ENCODE results near the gene RPS6KL1.
A peak's percentile ranks its signal among the peaks of the same experiment; 100 is the strongest.
"Not testable (repeated sequence)": the region's sequence is repeated elsewhere in the genome, so short reads cannot be mapped to it uniquely, and the experiment has no call there.

RPS6KL1 gene

GRCh38 chr14:74934476-74935359, 11.7 kb upstream of the RPS6KL1 start:
- DNase-seq (ENCODE audit: low spot score), result no peak

DNA sequence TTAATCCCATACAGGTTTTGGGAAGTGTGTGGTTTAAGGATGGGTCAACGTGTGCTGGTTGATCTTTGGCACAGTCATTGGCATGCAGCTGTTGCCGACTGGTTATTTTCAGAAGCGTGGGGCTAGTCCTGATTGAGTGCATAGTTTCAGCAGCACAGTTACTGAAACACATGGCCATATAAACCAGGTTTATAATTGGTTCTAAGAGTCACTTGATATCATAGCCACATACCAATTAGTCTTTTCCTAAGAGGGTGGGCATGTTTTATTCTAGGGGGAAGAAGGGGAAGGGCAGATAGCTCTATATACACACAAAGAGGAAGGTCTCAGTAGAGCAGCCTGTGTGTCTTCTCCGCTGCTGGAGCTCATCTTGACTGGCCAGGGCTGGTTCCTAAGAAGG, 11.0 kb upstream of the RPS6KL1 start:
- no peak for DNase-seq (ENCODE audit: low spot score)

- not testable (repeated sequence) for DNase-seq (ENCODE audit: low spot score)
These were observed 9.9 kb upstream of the RPS6KL1 start for GRCh38 chr14:74932936-74933335.

DNA sequence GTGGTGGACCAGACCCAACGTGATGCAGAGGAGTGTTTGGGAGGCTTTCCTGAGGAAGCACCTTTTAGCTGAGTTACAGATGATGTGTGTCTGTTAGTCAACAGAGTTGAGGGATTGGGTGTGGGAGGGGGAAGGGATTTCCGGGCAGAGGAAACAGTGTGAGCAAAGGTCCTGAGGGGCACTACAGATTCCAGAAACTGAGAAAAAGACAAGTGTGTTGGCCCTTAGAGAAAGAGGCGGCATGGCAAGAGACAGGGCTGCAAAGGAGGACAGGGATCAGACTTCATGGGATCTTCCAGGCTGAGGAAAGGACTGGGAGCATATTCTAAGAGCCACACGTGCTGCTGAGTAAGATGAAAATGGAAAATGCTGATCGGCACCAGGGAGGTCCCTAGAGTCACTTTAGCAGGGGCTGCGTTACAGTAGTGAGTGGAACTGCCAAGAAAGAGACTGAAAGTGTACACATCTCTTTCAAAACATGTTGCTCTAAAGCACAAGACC, 9.4 kb upstream of the RPS6KL1 start:
- DNase-seq (ENCODE audit: low spot score), result no peak

DNA sequence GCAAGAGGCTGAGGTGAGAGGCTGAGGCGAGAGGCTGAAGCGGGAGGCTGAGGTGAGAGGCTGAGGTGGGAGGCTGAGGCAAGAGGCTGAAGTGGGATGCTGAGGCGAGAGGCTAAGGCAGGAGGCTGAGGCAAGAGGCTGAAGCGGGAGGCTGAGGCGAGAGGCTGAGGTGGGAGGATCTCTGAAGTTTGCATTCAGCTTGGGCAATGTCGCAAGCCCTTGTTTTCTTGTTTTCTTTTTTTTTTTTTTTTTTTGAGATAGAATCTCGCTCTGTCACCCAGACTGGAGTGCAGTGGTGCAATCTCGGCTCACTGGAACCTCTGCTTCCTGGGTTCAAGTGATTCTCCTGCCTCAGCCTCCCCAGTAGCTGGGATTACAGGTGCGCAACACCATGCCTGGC, 8.7 kb upstream of the RPS6KL1 start:
- DNase-seq (ENCODE audit: low spot score), result not testable (repeated sequence)

DNA sequence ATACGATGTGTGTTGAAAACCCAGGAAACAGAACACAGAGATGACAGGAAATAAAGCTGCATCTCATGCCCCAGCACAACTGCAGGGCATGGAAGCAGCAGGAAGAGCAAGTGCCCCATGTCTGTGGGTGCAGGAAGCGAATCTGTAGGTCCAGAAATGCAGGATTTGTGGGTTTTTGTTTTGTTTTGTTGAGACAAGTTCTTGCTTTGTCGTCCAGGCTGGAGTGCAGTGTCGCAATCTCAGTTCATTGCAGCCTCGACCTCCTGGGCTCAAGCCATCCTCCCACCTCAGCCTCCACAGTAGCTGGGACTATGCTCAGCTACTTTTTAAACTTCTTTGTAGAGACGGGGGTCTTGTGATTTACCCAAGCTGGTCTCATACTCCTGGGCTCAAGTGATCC, 6.2 kb upstream of the RPS6KL1 start:
- no peak for DNase-seq (ENCODE audit: low spot score)

DNA sequence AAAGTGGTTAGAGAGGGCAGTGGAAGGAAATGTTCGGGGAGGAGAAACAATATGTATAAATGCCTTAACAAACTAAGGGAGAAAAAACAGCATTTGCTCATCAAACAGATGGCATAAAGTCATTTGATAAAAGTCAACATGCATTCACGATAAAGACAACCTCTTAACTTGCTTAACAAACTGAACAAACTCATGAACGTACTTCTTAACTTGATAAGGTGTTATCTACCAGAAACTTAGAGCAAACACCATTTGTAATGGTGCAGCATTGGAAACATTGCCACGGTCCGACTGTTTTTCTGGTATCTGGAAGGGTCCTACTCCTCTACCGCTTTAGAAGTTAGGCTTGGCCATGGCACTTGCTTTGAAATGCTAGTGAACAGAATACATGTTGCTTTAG, 4.2 kb upstream of the RPS6KL1 start:
- DNase-seq (ENCODE audit: low spot score), result no peak

DNA sequence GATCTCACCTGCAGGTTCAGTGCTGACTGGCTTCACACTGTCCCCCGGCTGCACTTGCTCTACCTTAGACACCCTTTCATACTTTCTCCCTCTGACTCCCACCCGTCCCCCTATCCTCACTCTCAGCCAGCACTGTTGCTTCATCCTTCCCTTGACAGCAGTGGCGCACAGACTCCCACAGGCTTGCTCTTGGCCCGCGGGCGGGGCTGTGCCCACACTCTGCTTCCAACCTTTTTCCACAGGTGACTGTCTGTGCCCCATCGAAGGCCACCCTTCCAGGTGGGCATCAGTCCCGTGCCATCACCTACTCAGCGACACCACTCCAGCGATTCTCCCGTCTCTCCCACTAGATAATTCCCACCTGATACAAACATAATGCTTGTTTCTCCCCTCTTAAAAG, 1.0 kb upstream of the RPS6KL1 start:
- DNase-seq (ENCODE audit: low spot score), result no peak

- DNase-seq (ENCODE audit: low spot score), result no peak
These were observed 891 bp downstream of the RPS6KL1 start for GRCh38 chr14:74921987-74922751.

GRCh38 chr14:74921053-74921620, 1.9 kb downstream of the RPS6KL1 start:
- no peak for DNase-seq (ENCODE audit: low spot score)

DNA sequence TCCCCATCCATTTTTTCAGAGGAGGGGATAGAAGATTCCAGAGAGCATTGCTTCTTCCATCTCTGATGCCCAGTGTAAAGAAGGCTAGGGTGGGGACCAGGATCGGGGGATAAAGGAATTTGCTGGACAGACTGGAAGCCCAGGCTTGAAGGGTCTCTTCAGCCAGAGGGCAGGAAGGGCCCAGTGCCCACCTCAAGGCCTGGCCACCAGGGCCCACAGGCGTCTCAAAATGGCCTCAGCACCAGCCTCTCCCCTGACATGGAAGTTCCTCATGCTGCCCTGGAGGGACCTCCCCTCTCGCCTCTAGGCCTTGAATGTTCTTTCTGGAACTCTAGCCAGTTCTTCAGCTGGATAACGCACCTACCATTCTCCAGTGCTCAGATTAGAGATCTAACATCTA, 2.8 kb downstream of the RPS6KL1 start:
- no peak for DNase-seq (ENCODE audit: low spot score)

GRCh38 chr14:74919421-74920165, 3.5 kb downstream of the RPS6KL1 start:
- DNase-seq (ENCODE audit: low spot score), result no peak

DNA sequence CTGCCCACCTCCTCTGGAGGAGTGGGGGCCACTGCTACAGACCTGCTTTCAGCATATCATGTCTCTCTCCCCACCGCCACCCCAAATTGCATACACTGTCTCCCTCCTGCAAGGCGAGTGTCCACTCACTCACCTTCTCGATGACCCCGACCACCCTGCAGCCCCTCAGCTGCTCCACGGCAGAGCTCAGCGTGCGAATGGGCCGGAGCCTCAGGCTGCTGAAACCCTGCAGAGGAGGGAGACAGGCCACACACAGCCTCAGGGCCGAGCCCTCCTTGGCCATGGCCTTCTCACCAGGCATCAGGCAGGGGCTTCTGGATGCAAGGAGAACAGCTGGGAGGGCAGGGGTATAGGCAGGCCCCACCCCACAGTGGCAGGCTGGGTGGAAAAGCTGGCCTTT, 4.7 kb downstream of the RPS6KL1 start:
- no peak for DNase-seq (ENCODE audit: low spot score)

- DNase-seq (ENCODE audit: low spot score), result no peak
These were observed 5.4 kb downstream of the RPS6KL1 start for GRCh38 chr14:74917646-74918081.

DNA sequence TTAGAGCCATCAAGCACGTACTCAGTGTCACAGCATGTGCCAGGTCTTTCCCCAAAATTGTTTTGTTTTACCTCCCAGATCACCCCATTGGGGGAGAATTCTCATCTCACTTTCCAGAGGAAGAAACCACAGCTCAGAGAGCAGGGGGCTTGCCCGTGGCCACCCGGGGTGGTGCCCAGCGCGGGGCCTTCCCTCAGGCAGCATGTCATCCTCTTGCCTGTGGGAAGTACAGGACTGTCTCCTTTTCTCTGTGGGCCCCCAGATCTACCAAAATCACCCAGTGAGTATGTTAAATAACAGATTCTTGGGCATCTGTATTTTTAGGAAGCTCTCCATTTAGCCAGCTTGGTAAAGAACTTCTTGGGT, 5.9 kb downstream of the RPS6KL1 start:
- no peak for DNase-seq (ENCODE audit: low spot score)

DNA sequence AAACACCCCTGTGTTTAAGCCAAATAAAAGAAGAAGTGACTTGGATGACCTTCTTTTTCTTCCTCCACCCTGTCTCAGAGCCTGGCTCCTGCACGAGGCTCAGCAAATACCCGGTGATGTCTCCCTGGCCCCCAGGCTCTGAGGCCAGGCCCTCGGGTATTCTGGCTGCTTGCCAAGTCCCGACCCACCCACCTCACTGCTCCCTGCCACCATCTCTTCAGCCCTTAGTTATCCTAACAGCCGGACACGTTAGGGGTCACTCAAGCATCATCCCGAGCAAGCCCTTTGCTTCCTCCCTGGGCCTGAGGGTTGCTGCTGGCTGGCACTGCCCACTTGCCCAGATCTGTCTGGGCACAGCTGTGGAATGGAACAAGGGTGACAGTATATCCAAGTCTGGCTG, 7.2 kb downstream of the RPS6KL1 start:
- no peak for DNase-seq (ENCODE audit: low spot score)

DNA sequence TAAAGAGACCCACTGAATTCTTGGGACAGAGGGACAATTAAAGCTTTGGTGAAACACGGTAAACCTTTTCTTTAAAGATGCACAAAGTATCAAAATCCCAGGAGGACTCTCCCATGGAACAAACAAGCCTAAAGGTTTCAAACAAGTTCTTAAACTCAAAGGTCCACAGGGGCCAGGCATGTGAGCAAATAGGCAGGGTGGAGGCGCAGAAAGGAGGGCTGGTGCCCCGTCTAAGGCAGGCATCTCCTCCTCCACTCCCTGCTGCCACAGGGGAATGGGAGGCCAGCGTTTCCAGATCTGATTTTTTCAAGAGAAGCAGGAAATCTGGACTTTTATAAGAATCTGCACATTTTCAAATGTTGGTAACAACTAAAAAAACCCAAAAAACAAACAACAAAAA, 7.6 kb downstream of the RPS6KL1 start:
- no peak for DNase-seq (ENCODE audit: low spot score)

DNA sequence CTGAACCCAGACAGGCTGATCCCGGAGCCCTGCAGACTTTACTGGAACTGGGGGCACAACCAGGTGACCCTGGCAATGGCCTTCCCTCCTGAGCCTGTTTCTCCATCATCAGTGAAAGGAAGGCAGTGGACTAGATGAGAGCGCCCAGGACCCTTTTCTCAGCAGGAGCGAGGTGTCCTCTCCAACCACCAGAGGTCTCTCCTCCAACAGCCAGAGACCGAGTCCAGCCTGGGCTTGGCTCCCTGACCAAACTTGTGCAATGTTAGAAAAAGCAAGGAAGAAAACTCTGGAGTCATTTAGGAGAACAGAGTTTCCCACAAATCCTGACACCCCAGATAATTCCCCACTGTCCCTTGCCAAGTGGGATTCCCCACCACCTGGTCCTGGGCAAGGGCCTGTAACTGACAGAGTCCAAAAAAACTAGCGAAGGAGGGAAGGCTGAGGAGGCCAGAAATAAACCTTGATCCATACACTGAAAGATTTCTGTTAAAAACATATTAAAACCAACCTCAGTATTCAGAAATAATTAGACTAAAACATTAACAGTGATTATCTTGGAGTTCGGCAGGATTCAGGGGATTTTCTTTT, 9.0 kb downstream of the RPS6KL1 start:
- peak; percentile 72 for DNase-seq (ENCODE audit: low spot score)

- no peak for DNase-seq (ENCODE audit: low spot score)
These were observed 9.6 kb downstream of the RPS6KL1 start for GRCh38 chr14:74913393-74913910.

GRCh38 chr14:74912801-74913200, 10.3 kb downstream of the RPS6KL1 start:
- no peak for DNase-seq (ENCODE audit: low spot score)

DNA sequence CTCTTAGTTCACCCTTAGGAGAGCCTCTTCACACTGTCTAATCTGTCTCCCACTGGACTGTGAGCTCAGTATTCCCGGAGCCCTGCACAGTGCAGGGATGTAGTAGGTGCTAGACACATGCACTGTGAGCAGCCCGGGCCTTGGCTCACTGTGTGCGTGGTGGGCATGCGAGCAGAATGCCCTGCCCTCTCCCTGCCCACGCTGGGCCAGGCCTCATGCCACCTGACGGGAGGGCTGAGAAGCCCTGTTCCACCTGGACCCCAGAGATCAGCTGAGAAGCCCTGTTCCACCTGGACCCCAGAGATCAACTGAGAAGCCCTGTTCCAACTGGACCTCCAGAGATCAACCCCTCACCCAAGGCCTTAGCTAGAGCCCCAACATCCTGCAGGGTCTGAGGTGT, 10.9 kb downstream of the RPS6KL1 start:
- DNase-seq (ENCODE audit: low spot score), result no peak

DNA sequence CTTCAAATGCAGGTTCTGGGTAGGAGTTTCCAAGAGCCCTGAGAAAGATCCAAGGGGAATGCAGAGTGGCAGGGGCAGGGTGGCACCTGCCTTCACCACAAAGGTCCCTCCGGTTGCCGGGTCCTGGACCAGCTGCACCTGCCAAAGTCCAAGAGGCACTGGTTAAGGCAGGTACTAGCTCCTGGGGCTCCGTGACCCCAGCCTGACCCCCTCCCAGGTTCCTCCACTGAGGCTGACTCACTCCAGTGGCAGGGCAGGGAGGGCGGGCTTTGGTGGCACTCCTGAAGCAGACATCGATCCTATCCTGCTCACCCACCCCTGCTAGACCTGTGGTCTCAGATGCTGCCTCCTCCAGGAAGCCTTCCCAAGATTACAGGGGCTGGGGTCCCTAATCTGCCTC, 11.4 kb downstream of the RPS6KL1 start:
- no peak for DNase-seq (ENCODE audit: low spot score)

Data from D341Med (cell line).